HUES6 (cell line): Measurements from ENCODE around the gene SMG6.
"Not testable (repeated sequence)": the region's sequence is repeated elsewhere in the genome, so short reads cannot be mapped to it uniquely, and the experiment has no call there.

Experiments
- H3K27ac ChIP-seq: 2 replicates; pipeline ENCODE4 v1.7.0; 2013; ENCODE audit warnings: low read depth, mild to moderate bottlenecking, low read length, inconsistent platforms
- H3K27me3 ChIP-seq: 2 replicates; pipeline ENCODE4 v1.6.1; 2013; ENCODE audit warnings: low read length; ENCODE audit not compliant: control insufficient read depth, insufficient read depth
- H3K36me3 ChIP-seq: 2 replicates; pipeline ENCODE4 v1.6.1; 2013; ENCODE audit warnings: low read length; ENCODE audit not compliant: control insufficient read depth, insufficient read depth
- H3K4me1 ChIP-seq: 2 replicates; pipeline ENCODE4 v1.6.1; 2013; ENCODE audit warnings: low read length; ENCODE audit not compliant: control insufficient read depth, insufficient read depth
- H3K4me3 ChIP-seq: 2 replicates; pipeline ENCODE4 v1.5.1; 2013; ENCODE audit warnings: low read depth, low read length
- H3K9ac ChIP-seq: one replicate; pipeline ENCODE4 v1.6.1; 2013; ENCODE audit warnings: mild to moderate bottlenecking, low read length
- H3K9me3 ChIP-seq: 2 replicates; pipeline ENCODE4 v1.6.1; 2013; ENCODE audit warnings: low read depth, low read length; ENCODE audit not compliant: control insufficient read depth, insufficient read depth

Gene SMG6

GRCh38 chr17:2018716-2019510, 284.7 kb downstream of the SMG6 start:
- Histone ChIP-seq H3K27me3 (peaks cover 76% of the 10 kb centered on the region), H3K36me3 (no peaks in the 10 kb centered on the region), H3K27ac (no peak overlapping the region), H3K4me1 (peaks cover 6% of the 10 kb centered on the region; the same call in 1 of the 2 replicates), H3K9ac (no peak overlapping the region), H3K9me3 (no peaks in the 10 kb centered on the region), H3K4me3 (no peak overlapping the region)

DNA sequence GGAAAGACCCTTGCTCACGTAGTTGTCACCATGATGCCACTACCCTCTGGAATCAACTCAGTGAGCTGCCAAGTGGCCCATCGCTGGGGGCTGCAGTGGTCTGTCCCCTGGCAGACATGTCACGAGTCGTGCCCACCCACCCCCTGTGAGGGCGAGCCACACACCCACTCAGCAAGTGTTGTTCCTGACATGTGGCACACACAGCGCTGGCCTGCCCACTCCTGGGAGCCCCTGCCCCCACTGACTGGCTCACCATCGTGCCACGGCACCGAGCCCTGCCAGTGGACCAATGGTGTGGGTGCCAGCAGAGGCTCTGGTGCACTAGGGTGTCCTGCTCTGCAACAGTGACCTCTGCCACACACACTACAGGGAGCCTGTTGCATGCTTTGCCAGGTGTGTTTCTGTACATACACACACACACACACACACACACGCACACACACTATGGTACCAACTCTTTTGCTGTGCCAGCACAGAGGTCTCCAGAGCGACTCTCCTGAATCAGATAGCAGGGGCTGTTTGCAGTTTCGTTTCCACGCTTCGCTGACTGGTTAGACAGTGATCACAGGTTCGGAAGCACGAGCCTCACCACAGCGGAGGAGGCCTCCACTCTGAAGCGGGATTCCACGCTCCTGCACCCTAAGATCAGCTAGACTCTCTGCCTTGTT, 286.2 kb downstream of the SMG6 start:
- no peak overlapping the region for H3K4me3 ChIP-seq
- peaks cover 3% of the 10 kb centered on the region; the same call in 1 of the 2 replicates for H3K4me1 ChIP-seq
- no peak overlapping the region for H3K9ac ChIP-seq
- no peaks in the 10 kb centered on the region for H3K36me3 ChIP-seq
- no peaks in the 10 kb centered on the region for H3K9me3 ChIP-seq
- no peak overlapping the region for H3K27ac ChIP-seq
- peaks cover 64% of the 10 kb centered on the region for H3K27me3 ChIP-seq

GRCh38 chr17:2016494-2016893, 287.1 kb downstream of the SMG6 start:
- peaks cover 61% of the 10 kb centered on the region for H3K27me3 ChIP-seq
- H3K27ac ChIP-seq = no peak overlapping the region
- H3K4me1 ChIP-seq = peaks cover 12% of the 10 kb centered on the region
- H3K4me3 ChIP-seq = no peak overlapping the region
- no peaks in the 10 kb centered on the region for H3K9me3 ChIP-seq
- H3K9ac ChIP-seq = no peak overlapping the region
- no peaks in the 10 kb centered on the region for H3K36me3 ChIP-seq

- H3K9me3 ChIP-seq = no peaks in the 10 kb centered on the region
- H3K4me1 ChIP-seq = peaks cover 16% of the 10 kb centered on the region
- no peak overlapping the region for H3K4me3 ChIP-seq
- H3K9ac ChIP-seq = no peak overlapping the region
- H3K27ac ChIP-seq = no peak overlapping the region
- H3K36me3 ChIP-seq = no peaks in the 10 kb centered on the region
- H3K27me3 ChIP-seq = peaks cover 50% of the 10 kb centered on the region
Observed at GRCh38 chr17:2015314-2015713, 288.3 kb downstream of the SMG6 start.

DNA sequence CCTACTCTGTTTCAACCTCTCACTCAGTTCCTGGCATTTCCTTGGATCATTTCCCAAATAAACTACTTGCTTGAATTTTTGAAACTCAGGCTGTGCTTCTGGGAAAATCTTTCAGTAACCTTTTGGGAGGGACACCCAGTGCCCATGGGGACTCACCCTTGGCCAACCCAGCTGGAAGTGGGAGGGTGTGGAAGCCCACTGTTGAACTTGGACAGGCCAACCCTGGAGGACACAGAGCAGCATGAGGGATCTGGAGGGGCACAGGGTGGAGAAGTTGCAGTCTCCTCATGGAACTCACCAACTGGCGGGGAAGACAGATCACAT, 289.6 kb downstream of the SMG6 start:
- H3K9me3 ChIP-seq = no peaks in the 10 kb centered on the region
- H3K4me3 ChIP-seq = no peak overlapping the region
- no peaks in the 10 kb centered on the region for H3K36me3 ChIP-seq
- H3K27ac ChIP-seq = no peak overlapping the region
- peaks cover 36% of the 10 kb centered on the region for H3K27me3 ChIP-seq
- peaks cover 16% of the 10 kb centered on the region for H3K4me1 ChIP-seq
- no peak overlapping the region for H3K9ac ChIP-seq

DNA sequence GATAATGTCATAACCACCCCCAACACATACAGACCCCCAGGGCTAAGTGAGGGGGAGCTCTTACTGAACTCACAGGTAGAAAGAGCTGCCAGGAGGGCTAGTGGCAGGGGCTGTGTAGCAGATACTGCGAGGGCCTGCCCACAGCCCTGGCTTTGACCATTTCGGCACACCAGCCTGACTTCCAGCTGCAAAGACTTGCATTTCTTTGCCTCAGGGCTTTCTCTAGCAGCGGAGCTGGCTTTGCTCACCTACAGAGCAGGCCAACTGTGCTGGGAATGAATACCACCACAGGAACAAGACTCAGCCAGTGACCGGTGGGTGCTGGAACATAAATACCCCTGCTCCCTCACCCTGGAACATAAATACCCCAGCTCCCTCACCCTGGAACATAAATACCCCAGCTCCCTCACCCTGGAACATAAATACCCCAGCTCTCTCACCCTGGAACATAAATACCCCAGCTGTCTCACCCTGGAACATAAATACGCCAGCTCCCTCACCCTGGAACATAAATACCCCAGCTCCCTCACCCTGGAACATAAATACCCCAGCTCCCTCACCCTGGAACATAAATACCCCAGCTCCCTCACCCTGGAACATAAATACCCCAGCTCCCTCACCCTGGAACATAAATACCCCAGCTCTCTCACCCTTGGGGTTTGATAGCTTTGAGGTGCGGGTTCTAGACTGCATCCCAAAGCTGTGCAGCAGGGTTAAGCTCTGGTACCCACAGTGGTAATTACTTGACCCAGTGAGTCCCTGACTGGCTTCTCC, 290.2 kb downstream of the SMG6 start:
- H3K4me1 ChIP-seq = peaks cover 16% of the 10 kb centered on the region
- not testable (repeated sequence) for H3K27ac ChIP-seq, H3K9ac ChIP-seq

DNA sequence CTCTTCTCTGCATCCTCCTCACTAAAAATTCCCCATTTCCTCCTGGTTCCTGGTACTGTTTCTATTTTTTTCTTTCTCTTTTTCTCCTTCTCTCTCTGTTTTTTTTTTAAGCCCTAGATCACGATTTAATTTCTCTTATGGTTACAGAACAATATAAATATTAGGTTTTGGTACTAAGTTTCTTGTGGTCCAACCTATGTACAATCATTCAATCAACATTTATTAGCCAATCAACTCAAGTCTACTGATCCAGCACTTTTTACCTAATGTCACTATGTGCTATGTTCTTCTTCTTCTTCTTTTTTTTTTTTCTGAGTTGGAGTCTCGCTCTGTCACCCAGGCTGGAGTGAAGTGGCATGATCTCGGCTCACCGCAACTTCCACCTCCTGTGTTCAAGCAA, 291.1 kb downstream of the SMG6 start:
- H3K36me3 ChIP-seq = no peaks in the 10 kb centered on the region
- H3K27me3 ChIP-seq = peaks cover 21% of the 10 kb centered on the region
- H3K27ac ChIP-seq = no peak overlapping the region
- no peak overlapping the region for H3K4me3 ChIP-seq
- H3K9me3 ChIP-seq = no peaks in the 10 kb centered on the region
- H3K4me1 ChIP-seq = peaks cover 16% of the 10 kb centered on the region
- H3K9ac ChIP-seq = no peak overlapping the region

More for the DNA sequence above, 290.2 kb downstream of the SMG6 start:
- H3K36me3 ChIP-seq, H3K9me3 ChIP-seq, H3K4me3 ChIP-seq: not testable (repeated sequence)
- peaks cover 31% of the 10 kb centered on the region for H3K27me3 ChIP-seq

GRCh38 chr17:2011411-2012371, 291.9 kb downstream of the SMG6 start:
- H3K27me3 ChIP-seq = peaks cover 13% of the 10 kb centered on the region
- no peaks in the 10 kb centered on the region for H3K36me3 ChIP-seq
- H3K9ac ChIP-seq = no peak overlapping the region
- H3K4me1 ChIP-seq = peaks cover 16% of the 10 kb centered on the region
- no peak overlapping the region for H3K27ac ChIP-seq
- no peak overlapping the region for H3K4me3 ChIP-seq
- H3K9me3 ChIP-seq = no peaks in the 10 kb centered on the region
